ENCODE results near the gene URB1.
A peak's percentile ranks its signal among the peaks of the same experiment; 100 is the strongest.
"Not testable (repeated sequence)": the region's sequence is repeated elsewhere in the genome, so short reads cannot be mapped to it uniquely, and the experiment has no call there.

The URB1 gene

DNA sequence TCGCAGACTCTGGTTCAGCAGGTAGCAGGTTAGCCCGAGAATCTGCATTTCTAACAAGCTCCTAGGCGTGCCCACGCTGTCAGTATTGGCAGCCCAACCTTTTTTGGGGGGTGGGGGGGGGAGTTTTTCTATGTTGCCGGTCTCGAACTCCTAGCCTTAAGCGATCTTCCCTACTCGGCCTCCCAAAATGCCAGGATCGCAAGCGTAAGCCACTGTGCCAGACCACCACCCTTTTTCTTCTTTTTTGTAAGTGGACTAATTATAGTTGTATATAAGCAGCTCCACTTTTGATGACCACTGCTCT is 113.5 kb downstream of the URB1 start:
- no peak for DNase-seq (ENCODE audit: low spot score)
- TF ChIP-seq, protein P1, sequence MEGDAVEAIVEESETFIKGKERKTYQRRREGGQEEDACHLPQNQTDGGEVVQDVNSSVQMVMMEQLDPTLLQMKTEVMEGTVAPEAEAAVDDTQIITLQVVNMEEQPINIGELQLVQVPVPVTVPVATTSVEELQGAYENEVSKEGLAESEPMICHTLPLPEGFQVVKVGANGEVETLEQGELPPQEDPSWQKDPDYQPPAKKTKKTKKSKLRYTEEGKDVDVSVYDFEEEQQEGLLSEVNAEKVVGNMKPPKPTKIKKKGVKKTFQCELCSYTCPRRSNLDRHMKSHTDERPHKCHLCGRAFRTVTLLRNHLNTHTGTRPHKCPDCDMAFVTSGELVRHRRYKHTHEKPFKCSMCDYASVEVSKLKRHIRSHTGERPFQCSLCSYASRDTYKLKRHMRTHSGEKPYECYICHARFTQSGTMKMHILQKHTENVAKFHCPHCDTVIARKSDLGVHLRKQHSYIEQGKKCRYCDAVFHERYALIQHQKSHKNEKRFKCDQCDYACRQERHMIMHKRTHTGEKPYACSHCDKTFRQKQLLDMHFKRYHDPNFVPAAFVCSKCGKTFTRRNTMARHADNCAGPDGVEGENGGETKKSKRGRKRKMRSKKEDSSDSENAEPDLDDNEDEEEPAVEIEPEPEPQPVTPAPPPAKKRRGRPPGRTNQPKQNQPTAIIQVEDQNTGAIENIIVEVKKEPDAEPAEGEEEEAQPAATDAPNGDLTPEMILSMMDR (IDR thresholded peaks at IDR 0.05; ENCODE audit: extremely low read depth, missing control alignments) = no peak

DNA sequence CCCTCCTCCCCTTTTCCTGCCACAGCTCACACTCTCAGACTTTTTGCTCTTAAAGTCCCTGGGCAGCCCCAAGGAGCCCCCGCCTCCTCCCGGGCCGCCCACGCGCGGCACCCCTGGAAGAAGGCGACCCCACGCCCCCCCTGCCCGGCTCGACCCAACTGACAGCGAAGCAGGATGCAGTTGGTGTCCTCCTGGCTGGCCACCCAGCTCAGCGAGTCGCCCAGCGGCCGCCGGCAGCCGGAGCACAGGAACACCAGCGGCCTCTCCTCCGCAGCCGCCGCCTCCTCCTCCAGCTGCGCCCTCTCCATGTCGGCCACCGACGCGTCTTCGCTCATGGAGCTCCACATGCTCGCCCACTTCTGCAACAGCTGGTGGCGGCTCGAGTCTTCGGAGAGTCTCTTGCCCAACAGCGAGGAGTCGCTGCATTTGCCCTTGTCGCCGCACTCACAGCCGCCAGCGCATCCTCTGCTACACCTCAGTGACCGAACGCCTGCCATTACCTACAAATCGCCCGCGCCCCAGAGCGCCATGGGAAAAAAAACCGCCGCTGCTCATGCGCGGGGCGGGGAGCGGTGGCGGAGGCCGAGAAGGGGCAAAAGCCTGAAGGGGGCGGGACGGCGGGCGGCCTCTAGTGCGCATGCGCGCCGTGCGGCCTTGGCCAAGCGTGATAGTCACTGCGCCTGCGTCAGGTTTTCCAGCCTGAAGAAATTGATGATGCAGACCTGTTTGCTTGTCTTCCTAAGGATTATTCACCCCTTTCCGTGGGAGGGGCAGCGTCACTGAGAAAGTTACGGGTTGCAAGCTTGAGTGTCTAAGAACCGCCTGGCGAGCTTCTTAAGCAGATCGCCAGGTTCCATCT is 114.1 kb downstream of the URB1 start, which contains the start of gene MIS18A:
TSS of gene MIS18A (minus strand) at position 532 of the 859 bp plus-strand sequence. CDS start at position 497, 35 bp downstream.
- peak; percentile 96 for DNase-seq (ENCODE audit: low spot score)
- TF ChIP-seq, protein P1 (IDR thresholded peaks at IDR 0.05; ENCODE audit: extremely low read depth, missing control alignments) = no peak

DNA sequence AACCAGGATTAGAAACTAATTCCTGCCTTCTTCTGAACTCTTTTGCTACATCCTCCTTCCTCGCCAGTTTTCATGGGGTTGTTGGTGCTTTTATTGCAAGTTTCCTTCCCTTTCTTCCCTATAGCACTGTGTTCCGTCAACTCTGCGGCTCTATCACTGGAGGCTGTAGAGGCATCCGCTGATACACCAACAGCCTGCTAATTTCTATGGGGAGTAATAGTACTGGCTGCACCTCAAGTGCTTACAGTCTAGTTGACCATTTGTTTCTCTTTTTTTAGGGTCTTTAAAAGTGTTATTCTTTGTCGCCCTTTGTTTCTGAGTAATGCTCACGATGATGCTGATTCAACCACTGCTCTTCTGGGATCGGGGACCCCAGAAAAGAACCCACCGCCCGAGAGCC is 114.7 kb downstream of the URB1 start:
- TF ChIP-seq, protein P1 (IDR thresholded peaks at IDR 0.05; ENCODE audit: extremely low read depth, missing control alignments) = no peak
- DNase-seq (ENCODE audit: low spot score) = no peak

DNA sequence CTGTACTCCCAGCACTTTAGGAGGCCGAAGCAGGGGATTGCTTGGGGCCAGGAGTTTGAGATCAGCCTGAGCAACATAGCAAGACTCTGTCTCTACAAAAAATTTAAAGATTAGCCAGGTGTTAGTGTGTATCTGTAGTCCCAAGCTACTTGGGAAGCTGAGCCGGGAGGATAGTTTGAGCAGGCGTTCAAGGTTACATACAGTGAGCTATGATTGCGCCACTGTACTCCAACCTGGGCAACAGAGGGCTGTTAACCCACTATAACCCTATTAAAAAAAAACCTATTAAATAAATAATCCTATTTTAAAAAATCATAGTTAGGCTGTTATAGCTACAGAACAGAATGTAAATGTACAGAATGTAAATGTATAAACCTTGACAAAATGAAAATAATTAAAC is 116.1 kb downstream of the URB1 start:
- TF ChIP-seq, protein P1 (IDR thresholded peaks at IDR 0.05; ENCODE audit: extremely low read depth, missing control alignments) = no peak
- no peak for DNase-seq (ENCODE audit: low spot score)

DNA sequence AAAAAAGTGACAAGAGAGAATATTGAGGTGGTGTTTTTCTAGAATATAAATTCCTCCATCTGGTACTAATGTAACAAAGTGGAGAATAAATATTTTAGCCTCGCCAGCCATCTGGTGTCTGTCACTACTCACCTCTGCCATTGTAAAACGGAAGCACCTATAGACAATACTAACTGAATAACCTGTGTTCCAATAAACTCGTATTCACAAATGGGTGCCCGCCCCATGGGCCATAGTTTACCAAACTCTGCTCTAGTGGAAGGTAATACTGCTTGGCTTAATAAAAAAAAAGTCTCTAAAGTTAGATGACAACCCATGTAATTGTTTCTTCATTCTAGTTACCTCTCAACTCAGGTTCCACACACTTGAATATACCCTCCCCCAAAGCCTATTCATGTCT is 122.1 kb downstream of the URB1 start:
- no peak for DNase-seq (ENCODE audit: low spot score)
- TF ChIP-seq, protein P1 (IDR thresholded peaks at IDR 0.05; ENCODE audit: extremely low read depth, missing control alignments) = no peak

DNA sequence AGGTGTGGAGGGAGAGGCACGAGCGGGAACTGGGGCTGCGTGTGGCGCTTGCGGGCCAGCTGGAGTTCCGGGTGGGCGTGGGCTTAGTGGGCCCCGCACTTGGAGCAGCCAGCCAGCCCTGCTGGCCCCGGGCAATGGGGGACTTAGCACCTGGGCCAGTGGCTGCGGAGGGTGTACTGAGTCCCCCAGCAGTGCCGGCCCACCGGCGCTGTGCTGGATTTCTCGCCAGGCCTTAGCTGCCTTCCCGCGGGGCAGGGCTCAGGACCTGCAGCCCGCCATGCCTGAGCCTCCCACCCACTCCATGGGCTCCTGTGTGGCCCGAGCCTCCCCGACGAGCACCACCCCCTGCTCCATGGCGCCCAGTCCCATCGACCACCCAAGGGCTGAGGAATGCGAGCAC is 127.5 kb downstream of the URB1 start:
- DNase-seq (ENCODE audit: low spot score) = not testable (repeated sequence)

DNA sequence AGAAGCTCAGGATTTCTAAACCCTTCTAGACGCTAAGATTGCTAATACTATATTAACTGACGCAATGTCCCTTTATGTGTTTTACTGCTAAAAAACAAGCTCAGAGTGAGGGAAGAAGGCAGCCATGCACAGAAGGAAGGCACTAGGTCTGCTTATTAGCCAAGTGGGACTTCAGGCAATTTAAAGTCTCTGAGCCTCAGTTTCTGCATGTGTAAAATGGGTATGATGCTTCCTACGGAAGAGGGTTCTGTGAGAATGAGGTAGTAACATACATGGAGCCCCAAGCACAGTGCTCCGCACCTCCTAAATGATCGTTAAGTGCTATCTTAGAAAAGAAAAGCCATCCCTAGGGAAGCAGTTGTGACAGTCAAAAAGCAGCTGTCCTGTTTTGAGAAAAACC is 130.9 kb downstream of the URB1 start:
- DNase-seq (ENCODE audit: low spot score) = no peak

More for the DNA sequence above, 130.9 kb downstream of the URB1 start:
- TF ChIP-seq, protein P1 (IDR thresholded peaks at IDR 0.05; ENCODE audit: extremely low read depth, missing control alignments) = no peak
